Neural progenitor cell (in vitro differentiated cells): ENCODE measurements around the gene KCNC3. TPM values are rescaled to one million over a fixed set of nuclear protein-coding genes. Genes with fewer than 3 reads are reported as not detected.
A peak's percentile ranks its signal among the peaks of the same experiment; 100 is the strongest.

Experiments
- DNase-seq: peaks from one replicate; pipeline ENCODE4 v3.0.0-alpha.2; 2016; ENCODE audit warnings: low spot score
- H2AFZ ChIP-seq: fragments of 200-600 bp; sonication (generic); replicated peaks from 2 replicates; pipeline ENCODE4 v1.6.1; 2016; ENCODE audit warnings: antibody characterized with exemption
- H3F3A ChIP-seq: fragments of 200-600 bp; sonication (generic); 2 replicates; pipeline ENCODE4 v1.6.1; 2016; ENCODE audit warnings: antibody characterized with exemption, low read depth
- H3K27ac ChIP-seq: fragments of 200-600 bp; sonication (generic); 2 replicates; pipeline ENCODE4 v1.5.1; 2016; ENCODE audit warnings: mild to moderate bottlenecking
- H3K27me3 ChIP-seq: fragments of 200-600 bp; sonication (generic); 2 replicates; pipeline ENCODE4 v1.6.1; 2016; ENCODE audit warnings: mild to moderate bottlenecking, moderate library complexity
- H3K36me3 ChIP-seq: fragments of 200-600 bp; sonication (generic); 2 replicates; pipeline ENCODE4 v1.5.1; 2016
- H3K4me1 ChIP-seq: fragments of 200-600 bp; sonication (generic); 2 replicates; pipeline ENCODE4 v1.6.1; 2016; ENCODE audit warnings: mixed run types
- H3K4me2 ChIP-seq: fragments of 200-600 bp; sonication (generic); 2 replicates; pipeline ENCODE4 v1.6.1; 2016
- H3K4me3 ChIP-seq: fragments of 200-600 bp; sonication (generic); 2 replicates; pipeline ENCODE4 v1.5.1; 2016
- H3K79me2 ChIP-seq: fragments of 200-600 bp; sonication (generic); 2 replicates; pipeline ENCODE4 v1.6.1; 2016; ENCODE audit warnings: low read depth
- H3K9ac ChIP-seq: fragments of 200-600 bp; sonication (generic); 2 replicates; pipeline ENCODE4 v1.6.1; 2016
- H3K9me3 ChIP-seq: fragments of 200-600 bp; sonication (generic); 2 replicates; pipeline ENCODE4 v1.5.1; 2016; ENCODE audit warnings: low read depth
- H4K20me1 ChIP-seq: fragments of 200-600 bp; sonication (generic); 2 replicates; pipeline ENCODE4 v1.6.1; 2016; ENCODE audit warnings: low read depth
- H3K27ac Mint-ChIP-seq: 3 replicates; pipeline ENCODE4 v1.8.0; 2021; ENCODE audit warnings: mixed read lengths
- H3K27me3 Mint-ChIP-seq: 2 replicates; pipeline ENCODE4 v1.8.0; 2022; ENCODE audit warnings: low read depth, mild to moderate bottlenecking, inconsistent platforms, moderate library complexity, mixed read lengths; ENCODE audit not compliant: insufficient read depth
- H3K36me3 Mint-ChIP-seq: 3 replicates; pipeline ENCODE4 v1.8.0; 2021; ENCODE audit warnings: mixed read lengths
- H3K4me1 Mint-ChIP-seq: 3 replicates; pipeline ENCODE4 v1.8.0; 2021; ENCODE audit warnings: mixed read lengths
- H3K4me3 Mint-ChIP-seq: 3 replicates; pipeline ENCODE4 v1.8.0; 2021; ENCODE audit warnings: mild to moderate bottlenecking, moderate library complexity, mixed read lengths
- H3K9me3 Mint-ChIP-seq: 3 replicates; pipeline ENCODE4 v1.8.0; 2020; ENCODE audit warnings: mixed read lengths
- EZH2 ChIP-seq: fragments of 200-600 bp; sonication (generic); IDR thresholded peaks from 2 replicates; pipeline ENCODE4 v1.6.1; 2017; ENCODE audit warnings: antibody characterized with exemption, mild to moderate bottlenecking, moderate library complexity
- EZH2phosphoT487 ChIP-seq: fragments of 200-600 bp; sonication (generic); IDR thresholded peaks from 2 replicates; pipeline ENCODE4 v1.6.1; 2017; ENCODE audit warnings: antibody characterized with exemption
- total RNA-seq: library from RNA; depleted of rRNA; stranded (reverse); fragments of >200 nt; gene quantifications from 2 replicates; pipeline ENCODE4 v1.2.3, GENCODE V29; 2015; ENCODE audit warnings: low replicate concordance
- TF ChIP-seq, protein P1 (sequence below): fragments of 200-600 bp; sonication (generic); IDR thresholded peaks from 2 replicates; pipeline ENCODE4 v1.5.1; 2017; ENCODE audit warnings: antibody characterized with exemption, mild to moderate bottlenecking

KCNC3 gene
- total RNA-seq, 1 donor from 2014 or later = 0.41 TPM

DNA sequence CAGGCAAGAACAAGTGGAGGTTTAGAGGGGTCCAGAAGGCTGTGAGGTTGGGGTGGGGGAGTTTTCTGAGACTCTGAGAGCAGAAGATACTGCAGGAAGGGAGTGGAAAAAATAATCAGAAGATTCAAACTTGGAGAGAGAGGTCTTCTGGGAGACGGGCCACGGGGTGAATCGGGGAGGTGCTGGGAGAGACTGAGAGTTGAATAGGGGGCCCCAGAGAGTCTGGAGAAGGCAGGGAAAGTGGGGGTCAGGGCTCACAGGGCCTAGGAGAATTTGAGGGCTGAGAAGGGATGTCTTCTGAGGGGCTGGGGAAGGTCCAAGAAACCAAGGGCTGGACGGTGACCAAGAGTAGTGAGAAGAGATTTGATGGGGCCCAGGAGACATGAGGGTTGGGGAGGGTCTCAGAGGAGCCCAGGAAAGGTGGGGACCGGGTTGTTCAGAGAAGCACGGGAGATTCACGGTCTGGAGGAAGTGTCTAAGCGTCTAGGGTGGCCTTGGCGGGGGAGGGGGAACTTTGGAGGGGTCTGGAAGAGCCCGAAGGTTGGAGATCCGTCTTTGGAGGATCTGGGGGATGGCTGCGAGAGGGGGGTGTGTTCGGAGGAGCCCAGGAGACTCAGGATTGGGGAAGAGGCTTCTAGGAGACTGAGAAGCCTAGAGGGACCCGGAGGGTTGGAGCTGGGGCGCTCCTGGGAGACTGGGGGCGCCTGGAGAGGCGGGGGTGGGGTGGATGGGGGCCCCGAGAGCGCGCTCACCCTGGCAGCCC, 1.5 kb downstream of the KCNC3 start:
- H3K4me2 ChIP-seq = no peak overlapping the region
- peak overlapping the region; percentile 79 for H3K4me3 Mint-ChIP-seq

DNA sequence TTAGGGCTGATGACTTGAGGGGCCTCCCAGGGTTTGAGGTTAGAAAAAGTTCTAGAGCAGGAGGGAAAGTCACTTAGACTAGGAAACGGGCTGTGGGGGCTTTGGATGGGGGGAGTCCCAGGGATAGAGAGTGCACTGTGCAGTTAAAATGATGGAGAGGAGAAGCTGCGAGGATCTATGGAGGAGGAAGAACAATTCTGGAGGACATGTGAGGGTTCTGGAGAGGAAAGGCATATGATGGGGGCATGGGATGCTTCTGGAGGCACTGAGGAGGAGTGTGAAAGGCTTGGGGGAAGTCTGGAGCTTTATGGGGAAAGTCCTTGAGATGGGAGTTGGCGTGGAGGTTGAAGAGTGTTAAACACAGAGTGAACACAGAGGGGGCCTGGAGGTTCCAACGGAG, 2.2 kb downstream of the KCNC3 start:
- peaks cover 35% of the 10 kb centered on the region for H3K27me3 Mint-ChIP-seq
- no peak overlapping the region for H3K27ac Mint-ChIP-seq
- H3K9me3 ChIP-seq = no peaks in the 10 kb centered on the region
- peaks cover 25% of the 10 kb centered on the region for H3F3A ChIP-seq
- H4K20me1 ChIP-seq = peaks cover 47% of the 10 kb centered on the region
- peaks cover 29% of the 10 kb centered on the region for H3K27me3 ChIP-seq
- H3K4me1 Mint-ChIP-seq = peaks cover 46% of the 10 kb centered on the region
- peak overlapping the region; percentile 72 for H3K4me2 ChIP-seq
- H3K4me3 Mint-ChIP-seq = peak overlapping the region; percentile 79
- H3K79me2 ChIP-seq = peaks cover 10% of the 10 kb centered on the region
- H3K4me1 ChIP-seq = peaks cover 9% of the 10 kb centered on the region
- no peak overlapping the region for H3K9ac ChIP-seq
- H3K9me3 Mint-ChIP-seq = no peaks in the 10 kb centered on the region
- H3K4me3 ChIP-seq = no peak overlapping the region
- no peaks in the 10 kb centered on the region for H3K36me3 ChIP-seq
- H2AFZ ChIP-seq = no peak overlapping the region
- H3K27ac ChIP-seq = no peak overlapping the region
- DNase-seq = no peak
- no peak for TF ChIP-seq EZH2phosphoT487
- no peak for TF ChIP-seq EZH2
- TF ChIP-seq, protein P1, sequence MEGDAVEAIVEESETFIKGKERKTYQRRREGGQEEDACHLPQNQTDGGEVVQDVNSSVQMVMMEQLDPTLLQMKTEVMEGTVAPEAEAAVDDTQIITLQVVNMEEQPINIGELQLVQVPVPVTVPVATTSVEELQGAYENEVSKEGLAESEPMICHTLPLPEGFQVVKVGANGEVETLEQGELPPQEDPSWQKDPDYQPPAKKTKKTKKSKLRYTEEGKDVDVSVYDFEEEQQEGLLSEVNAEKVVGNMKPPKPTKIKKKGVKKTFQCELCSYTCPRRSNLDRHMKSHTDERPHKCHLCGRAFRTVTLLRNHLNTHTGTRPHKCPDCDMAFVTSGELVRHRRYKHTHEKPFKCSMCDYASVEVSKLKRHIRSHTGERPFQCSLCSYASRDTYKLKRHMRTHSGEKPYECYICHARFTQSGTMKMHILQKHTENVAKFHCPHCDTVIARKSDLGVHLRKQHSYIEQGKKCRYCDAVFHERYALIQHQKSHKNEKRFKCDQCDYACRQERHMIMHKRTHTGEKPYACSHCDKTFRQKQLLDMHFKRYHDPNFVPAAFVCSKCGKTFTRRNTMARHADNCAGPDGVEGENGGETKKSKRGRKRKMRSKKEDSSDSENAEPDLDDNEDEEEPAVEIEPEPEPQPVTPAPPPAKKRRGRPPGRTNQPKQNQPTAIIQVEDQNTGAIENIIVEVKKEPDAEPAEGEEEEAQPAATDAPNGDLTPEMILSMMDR = no peak
- no peaks in the 10 kb centered on the region for H3K36me3 Mint-ChIP-seq

More for the DNA sequence above, 1.5 kb downstream of the KCNC3 start:
- Histone ChIP-seq H3K4me3 (no peak overlapping the region), H3K27ac (no peak overlapping the region), H2AFZ (no peak overlapping the region), H4K20me1 (peaks cover 48% of the 10 kb centered on the region), H3K4me1 (peaks cover 13% of the 10 kb centered on the region), H3K27me3 (peaks cover 29% of the 10 kb centered on the region), H3K36me3 (no peaks in the 10 kb centered on the region), H3K79me2 (peaks cover 16% of the 10 kb centered on the region), H3F3A (peaks cover 32% of the 10 kb centered on the region), H3K9me3 (no peaks in the 10 kb centered on the region), H3K9ac (no peak overlapping the region)
- no peak overlapping the region for H3K27ac Mint-ChIP-seq
- H3K9me3 Mint-ChIP-seq = no peaks in the 10 kb centered on the region
- peaks cover 52% of the 10 kb centered on the region for H3K4me1 Mint-ChIP-seq
- peaks cover 37% of the 10 kb centered on the region for H3K27me3 Mint-ChIP-seq
- no peaks in the 10 kb centered on the region for H3K36me3 Mint-ChIP-seq
- TF ChIP-seq, protein P1 = no peak
- TF ChIP-seq EZH2 (no peak), EZH2phosphoT487 (no peak)
- DNase-seq = no peak

DNA sequence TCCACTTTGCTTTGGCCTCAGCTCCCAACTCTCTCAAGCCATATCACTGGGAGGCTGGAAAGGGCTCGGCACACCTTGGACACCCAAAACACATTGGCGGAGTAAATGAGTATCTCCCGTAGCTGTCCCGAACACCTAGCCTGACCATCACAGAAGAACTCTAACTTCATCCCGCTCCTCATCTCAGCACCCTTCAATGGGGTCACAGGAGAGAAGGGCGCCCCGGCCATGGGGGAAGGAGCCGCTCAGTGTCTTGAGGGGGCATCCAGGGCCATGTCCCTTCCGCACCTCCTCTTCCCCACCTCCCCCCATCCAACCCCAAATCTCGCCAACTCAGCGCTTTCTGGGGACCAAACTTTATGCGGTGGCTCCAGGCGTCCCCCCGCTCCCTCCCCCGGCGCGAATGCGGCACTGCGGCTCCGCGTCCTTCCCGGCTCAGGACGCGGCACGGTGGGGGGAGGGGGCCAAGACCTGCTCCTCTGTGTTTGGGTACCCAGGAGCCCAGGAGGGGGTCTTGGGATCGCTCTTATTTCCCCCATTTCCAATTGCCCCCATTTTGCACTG, 3.0 kb downstream of the KCNC3 start:
- peaks cover 38% of the 10 kb centered on the region for H4K20me1 ChIP-seq
- Mint-ChIP-seq H3K4me1 (peaks cover 40% of the 10 kb centered on the region), H3K36me3 (no peaks in the 10 kb centered on the region), H3K27ac (no peak overlapping the region), H3K9me3 (no peaks in the 10 kb centered on the region), H3K4me3 (peak overlapping the region; percentile 79), H3K27me3 (peaks cover 35% of the 10 kb centered on the region)
- H3K4me3 ChIP-seq = peak overlapping the region; percentile 36
- H3K9ac ChIP-seq = no peak overlapping the region
- no peak overlapping the region for H3K27ac ChIP-seq
- DNase-seq = no peak
- H3K4me1 ChIP-seq = peaks cover 3% of the 10 kb centered on the region
- H3K9me3 ChIP-seq = no peaks in the 10 kb centered on the region
- H3F3A ChIP-seq = peaks cover 25% of the 10 kb centered on the region
- TF ChIP-seq EZH2 = peak; percentile 34
- no peak for TF ChIP-seq EZH2phosphoT487
- peaks cover 2% of the 10 kb centered on the region for H3K79me2 ChIP-seq
- H3K4me2 ChIP-seq = peak overlapping the region; percentile 72
- peaks cover 29% of the 10 kb centered on the region for H3K27me3 ChIP-seq
- H2AFZ ChIP-seq = no peak overlapping the region
- H3K36me3 ChIP-seq = no peaks in the 10 kb centered on the region
